GM06990 (cell line): ENCODE results near the gene EBLN2.

Experiments used
- DNase-seq: peaks from one replicate; pipeline ENCODE4 v3.0.0-alpha.2; 2011; ENCODE audit not compliant: insufficient read length; ENCODE audit errors: extremely low read depth
- H3K27me3 ChIP-seq: replicated peaks from 2 replicates; pipeline ENCODE4 v1.6.0; 2011; ENCODE audit warnings: low read length; ENCODE audit not compliant: control insufficient read depth, insufficient read depth
- H3K36me3 ChIP-seq: 2 replicates; pipeline ENCODE4 v1.5.1; 2011; ENCODE audit warnings: low read length; ENCODE audit not compliant: control insufficient read depth, insufficient read depth
- H3K4me3 ChIP-seq: replicated peaks from 2 replicates; pipeline ENCODE4 v1.5.1; 2011; ENCODE audit warnings: low read depth, mild to moderate bottlenecking, control low read depth, low read length
- CTCF ChIP-seq: IDR thresholded peaks from 2 replicates; pipeline ENCODE4 v1.5.1; 2011; ENCODE audit warnings: low read length, control low read depth, mild to moderate bottlenecking, inconsistent platforms; ENCODE audit not compliant: insufficient read depth, poor library complexity, severe bottlenecking

The EBLN2 gene

GRCh38 chr3:73046195-73046594, 15.3 kb upstream of the EBLN2 start:
- DNase-seq, result no peak
- Histone ChIP-seq H3K36me3 (no peaks in the 10 kb centered on the region; the same call in none of the 2 replicates), H3K4me3 (no peak overlapping the region), H3K27me3 (no peaks in the 10 kb centered on the region)
- TF ChIP-seq CTCF, result no peak

GRCh38 chr3:73049319-73049718, 12.1 kb upstream of the EBLN2 start:
- Histone ChIP-seq H3K27me3 (no peaks in the 10 kb centered on the region), H3K4me3 (no peak overlapping the region), H3K36me3 (no peaks in the 10 kb centered on the region; the same call in none of the 2 replicates)
- no peak for DNase-seq
- TF ChIP-seq CTCF, result no peak

DNA sequence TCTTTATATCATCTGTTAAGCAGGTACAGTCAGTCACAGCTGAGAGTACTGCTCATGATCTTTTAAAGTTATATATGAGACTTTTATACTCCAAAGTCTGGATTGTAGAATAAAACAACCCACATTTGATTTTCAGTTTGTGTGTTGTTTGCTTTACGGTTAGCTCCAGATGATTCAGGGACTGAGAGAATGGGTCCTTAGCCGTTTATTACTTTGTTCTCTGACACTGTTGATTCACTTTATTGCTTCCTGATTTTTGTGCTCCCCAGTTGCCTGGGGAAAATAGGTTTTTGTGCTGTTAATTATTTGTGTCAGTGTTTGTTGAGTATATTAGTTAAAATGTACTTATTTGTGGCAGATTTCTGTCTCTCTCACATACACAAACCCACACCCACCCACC, 8.6 kb upstream of the EBLN2 start:
- TF ChIP-seq CTCF, result no peak
- H3K4me3 ChIP-seq, result no peak overlapping the region

DNA sequence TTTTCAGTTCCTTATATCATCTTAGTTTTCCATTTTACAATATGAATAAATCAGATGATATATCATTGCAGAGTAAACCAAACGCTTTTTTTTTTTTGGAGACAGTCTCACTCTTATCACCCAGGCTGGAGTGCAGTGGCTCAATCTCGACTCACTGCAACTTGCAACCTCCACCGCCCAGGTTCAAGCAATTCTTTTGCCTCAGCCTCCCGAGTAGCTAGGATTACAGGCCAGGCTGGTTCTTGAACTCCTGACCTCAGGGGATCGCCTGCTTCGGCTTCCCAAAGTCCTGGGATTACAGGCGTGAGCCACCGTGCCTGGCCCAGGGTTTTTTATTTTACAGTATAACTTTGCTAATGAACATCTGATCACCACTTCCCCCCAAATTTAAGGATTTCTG, 5.9 kb upstream of the EBLN2 start:
- Histone ChIP-seq H3K36me3 (peaks cover 1% of the 10 kb centered on the region; the same call in 1 of the 2 replicates), H3K27me3 (no peaks in the 10 kb centered on the region), H3K4me3 (no peak overlapping the region)
- TF ChIP-seq CTCF, result no peak
- DNase-seq, result no peak

More for the DNA sequence above, 8.6 kb upstream of the EBLN2 start:
- Histone ChIP-seq H3K27me3 (no peaks in the 10 kb centered on the region), H3K36me3 (no peaks in the 10 kb centered on the region; the same call in 1 of the 2 replicates)
- DNase-seq, result no peak

- peak; percentile 47 for TF ChIP-seq CTCF
- DNase-seq, result no peak
These were observed 5.2 kb upstream of the EBLN2 start for GRCh38 chr3:73056014-73056844.

More at GRCh38 chr3:73056014-73056844, 5.2 kb upstream of the EBLN2 start:
- Histone ChIP-seq H3K4me3 (no peak overlapping the region), H3K36me3 (peaks cover 1% of the 10 kb centered on the region; the same call in 1 of the 2 replicates), H3K27me3 (no peaks in the 10 kb centered on the region)
